ENCODE results near the gene PLEKHJ1.
"Not testable (repeated sequence)": the region's sequence is repeated elsewhere in the genome, so short reads cannot be mapped to it uniquely, and the experiment has no call there.

Gene PLEKHJ1

GRCh38 chr19:2201473-2202148 is 34.5 kb downstream of the PLEKHJ1 start:
- Histone ChIP-seq H3K27ac (no peak overlapping the region), H3K36me3 (ENCODE audit: insufficient read depth) (no peaks in the 10 kb centered on the region), H2AFZ (ENCODE audit: low read depth) (no peak overlapping the region), H3K27me3 (ENCODE audit: insufficient read depth, low read depth) (no peaks in the 10 kb centered on the region), H3K79me2 (ENCODE audit: insufficient read depth, low read depth) (no peaks in the 10 kb centered on the region; the same call in 1 of the 2 replicates), H3K4me3 (IDR thresholded peaks at IDR 0.05; ENCODE audit: insufficient read depth, low read depth, low read length) (no peak overlapping the region), H3K4me2 (no peak overlapping the region), H4K20me1 (ENCODE audit: insufficient read depth) (no peaks in the 10 kb centered on the region), H3K9ac (no peak overlapping the region), H3K4me1 (ENCODE audit: low read depth, poor library complexity, severe bottlenecking) (no peaks in the 10 kb centered on the region)
- no peak for TF ChIP-seq CTCF (conservative IDR thresholded peaks at IDR 0.05; ENCODE audit: low read depth, low read length)

GRCh38 chr19:2200624-2201294 is 35.4 kb downstream of the PLEKHJ1 start:
- not testable (repeated sequence) for H3K27ac ChIP-seq; H3K27me3 ChIP-seq (ENCODE audit: insufficient read depth, low read depth); H3K9ac ChIP-seq; H3K79me2 ChIP-seq (ENCODE audit: insufficient read depth, low read depth); H3K36me3 ChIP-seq (ENCODE audit: insufficient read depth); H4K20me1 ChIP-seq (ENCODE audit: insufficient read depth); H3K4me3 ChIP-seq (IDR thresholded peaks at IDR 0.05; ENCODE audit: insufficient read depth, low read depth, low read length); H3K4me2 ChIP-seq; H3K4me1 ChIP-seq (ENCODE audit: low read depth, poor library complexity, severe bottlenecking); H2AFZ ChIP-seq (ENCODE audit: low read depth)

- H3K27ac ChIP-seq: no peak overlapping the region
- no peak overlapping the region for H2AFZ ChIP-seq (ENCODE audit: low read depth)
- no peak overlapping the region for H3K9ac ChIP-seq
- no peaks in the 10 kb centered on the region for H4K20me1 ChIP-seq (ENCODE audit: insufficient read depth)
- H3K79me2 ChIP-seq (ENCODE audit: insufficient read depth, low read depth): no peaks in the 10 kb centered on the region
- no peaks in the 10 kb centered on the region for H3K27me3 ChIP-seq (ENCODE audit: insufficient read depth, low read depth)
- no peaks in the 10 kb centered on the region for H3K4me1 ChIP-seq (ENCODE audit: low read depth, poor library complexity, severe bottlenecking)
- no peak overlapping the region for H3K4me2 ChIP-seq
- TF ChIP-seq CTCF (conservative IDR thresholded peaks at IDR 0.05; ENCODE audit: low read depth, low read length): no peak
- no peaks in the 10 kb centered on the region for H3K36me3 ChIP-seq (ENCODE audit: insufficient read depth)
- no peak overlapping the region for H3K4me3 ChIP-seq (IDR thresholded peaks at IDR 0.05; ENCODE audit: insufficient read depth, low read depth, low read length)
Measured at GRCh38 chr19:2199861-2200623, 36.1 kb downstream of the PLEKHJ1 start.

- no peaks in the 10 kb centered on the region for H3K27me3 ChIP-seq (ENCODE audit: insufficient read depth, low read depth)
- no peaks in the 10 kb centered on the region for H3K36me3 ChIP-seq (ENCODE audit: insufficient read depth)
- H3K4me2 ChIP-seq: no peak overlapping the region
- H3K79me2 ChIP-seq (ENCODE audit: insufficient read depth, low read depth): no peaks in the 10 kb centered on the region
- H3K4me3 ChIP-seq (IDR thresholded peaks at IDR 0.05; ENCODE audit: insufficient read depth, low read depth, low read length): no peak overlapping the region
- no peak for TF ChIP-seq CTCF (conservative IDR thresholded peaks at IDR 0.05; ENCODE audit: low read depth, low read length)
- H3K9ac ChIP-seq: no peak overlapping the region
- H4K20me1 ChIP-seq (ENCODE audit: insufficient read depth): no peaks in the 10 kb centered on the region
- no peak overlapping the region for H2AFZ ChIP-seq (ENCODE audit: low read depth)
- no peaks in the 10 kb centered on the region for H3K4me1 ChIP-seq (ENCODE audit: low read depth, poor library complexity, severe bottlenecking)
- H3K27ac ChIP-seq: no peak overlapping the region
Measured at GRCh38 chr19:2199215-2199614, 36.9 kb downstream of the PLEKHJ1 start.
